ENCODE measurements around the gene SLC35C1. TPM values are rescaled to one million over a fixed set of nuclear protein-coding genes. Genes with fewer than 3 reads are reported as not detected.

SLC35C1 gene
- polyA plus RNA-seq, 12 donors = 5.8 to 9.8 (median 7.7) TPM; not detected in 1

Other genes with a start within 250 kb of the SLC35C1 start
- gene CHST1, start 139.5 kb upstream of the SLC35C1 start, polyA plus RNA-seq (ENCODE audit: insufficient read length in 12 of 12) = 10 to 100 TPM in 11 of 12 donors, not detected in 1; 10.2 to 18.8 (median 14.3) TPM
- 10 to 100 TPM in 11 of 12 donors, not detected in 1; 22.5 to 31.2 (median 26.5) TPM for gene CRY2, start 42.3 kb downstream of the SLC35C1 start, polyA plus RNA-seq (ENCODE audit: insufficient read length in 12 of 12)
- gene MAPK8IP1, start 80.5 kb downstream of the SLC35C1 start, polyA plus RNA-seq (ENCODE audit: insufficient read length in 12 of 12) = 10 to 100 TPM in 11 of 12 donors, not detected in 1; 19.1 to 51.7 (median 28.6) TPM
- gene FREY1, start 102.1 kb downstream of the SLC35C1 start, polyA plus RNA-seq (ENCODE audit: insufficient read length in 12 of 12) = under 1 TPM in 6 of 12 donors, not detected in 6; 0.25 to 0.57 (median 0.28) TPM
- 10 to 100 TPM in 9 of 12 donors, 1 to 10 TPM in 2, not detected in 1; 7.3 to 18.1 (median 11.3) TPM for gene PEX16, start 112.7 kb downstream of the SLC35C1 start, polyA plus RNA-seq (ENCODE audit: insufficient read length in 12 of 12)
- 10 to 100 TPM in 1 of 12 donors, 1 to 10 TPM in 2, under 1 TPM in 7, not detected in 2; 0.07 to 22.0 (median 0.49) TPM for gene LARGE2, start 117.5 kb downstream of the SLC35C1 start, polyA plus RNA-seq (ENCODE audit: insufficient read length in 12 of 12)